NK-92 (cell line): ENCODE measurements around the gene SMTN.
"Not testable (repeated sequence)": the region's sequence is repeated elsewhere in the genome, so short reads cannot be mapped to it uniquely, and the experiment has no call there.

Source experiments
- DNase-seq: peaks from one replicate; lab custom pipeline; 2025; ENCODE audit not compliant: unreplicated experiment; lab: John Stamatoyannopoulos, UW

The SMTN gene

GRCh38 chr22:31080848-31081649, at the start of gene SMTN:
Gene SMTN (plus strand): TSS chr22:31081318. CDS start chr22:31083259, 1,941 bp downstream.
- no peak for DNase-seq

GRCh38 chr22:31036671-31037550, 44.2 kb upstream of the SMTN start:
- no peak for DNase-seq

GRCh38 chr22:31038686-31039085, 42.4 kb upstream of the SMTN start:
- no peak for DNase-seq

- no peak for DNase-seq
Measured at GRCh38 chr22:31039393-31039792, 41.7 kb upstream of the SMTN start.

GRCh38 chr22:31040542-31041398, 40.3 kb upstream of the SMTN start:
- no peak for DNase-seq

- DNase-seq, result no peak
Measured at GRCh38 chr22:31044262-31044861, 36.8 kb upstream of the SMTN start.

GRCh38 chr22:31045900-31046538, 35.1 kb upstream of the SMTN start:
- no peak for DNase-seq

GRCh38 chr22:31046539-31047226, 34.4 kb upstream of the SMTN start:
- DNase-seq, result no peak

GRCh38 chr22:31048570-31048969, 32.5 kb upstream of the SMTN start:
- no peak for DNase-seq

GRCh38 chr22:31049815-31050420, 31.2 kb upstream of the SMTN start:
- DNase-seq, result no peak

GRCh38 chr22:31055117-31055634, 25.9 kb upstream of the SMTN start:
- DNase-seq, result no peak

GRCh38 chr22:31055635-31056159, 25.4 kb upstream of the SMTN start:
- no peak for DNase-seq

GRCh38 chr22:31056986-31057599, 24.0 kb upstream of the SMTN start:
- DNase-seq, result no peak

GRCh38 chr22:31059663-31060062, 21.5 kb upstream of the SMTN start:
- not testable (repeated sequence) for DNase-seq

GRCh38 chr22:31062566-31063230, 18.4 kb upstream of the SMTN start:
- no peak for DNase-seq

GRCh38 chr22:31064369-31064768, 16.7 kb upstream of the SMTN start:
- DNase-seq, result no peak

- no peak for DNase-seq
Measured at GRCh38 chr22:31068970-31069369, 12.1 kb upstream of the SMTN start.
